HS-5 (cell line): ENCODE measurements around the gene SYTL2.

ENCODE experiments used
- DNase-seq: peaks from one replicate; pipeline ENCODE4 v3.0.0-alpha.2; 2012; ENCODE audit warnings: low read depth

SYTL2 gene

DNA sequence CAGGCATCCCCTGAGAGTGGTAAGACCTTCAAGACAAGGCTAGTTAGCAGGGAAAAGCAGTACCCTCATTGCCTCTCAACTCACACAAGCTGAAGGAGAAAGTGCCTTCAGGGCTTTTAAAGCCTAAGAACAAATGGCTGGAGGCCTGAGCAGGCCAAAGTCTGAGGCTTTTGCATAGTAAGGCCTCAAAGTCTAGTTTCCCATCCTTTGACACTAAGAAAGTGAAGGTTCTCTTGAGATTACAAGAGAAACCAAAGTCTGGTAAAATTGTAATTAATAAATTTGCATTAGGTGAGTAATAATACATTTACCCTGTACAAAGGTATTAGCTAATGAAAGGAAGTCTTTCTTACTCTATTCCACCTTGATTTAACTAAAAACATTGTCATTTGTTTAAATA lies 78.0 kb downstream of the SYTL2 start:
- DNase-seq: no peak

DNA sequence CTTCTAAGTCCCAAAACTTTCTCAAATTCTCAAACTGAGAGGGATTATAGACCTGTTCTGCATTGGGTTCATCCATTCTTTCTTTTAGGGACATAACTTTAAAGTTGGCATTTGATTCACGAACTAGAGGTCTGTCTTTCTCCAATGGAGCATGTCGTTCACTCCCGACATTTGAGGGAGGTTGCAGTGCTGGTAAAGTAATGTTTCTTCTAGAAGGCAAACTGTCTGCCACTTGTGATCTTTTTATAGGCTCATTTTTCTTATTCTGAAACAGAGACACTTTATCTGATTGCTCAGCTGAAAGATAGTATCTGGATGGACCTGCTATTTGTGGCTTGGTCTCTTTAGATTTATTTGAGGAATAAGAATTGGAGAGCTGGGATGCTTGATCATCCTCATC lies 84.6 kb downstream of the SYTL2 start:
- DNase-seq: no peak

DNA sequence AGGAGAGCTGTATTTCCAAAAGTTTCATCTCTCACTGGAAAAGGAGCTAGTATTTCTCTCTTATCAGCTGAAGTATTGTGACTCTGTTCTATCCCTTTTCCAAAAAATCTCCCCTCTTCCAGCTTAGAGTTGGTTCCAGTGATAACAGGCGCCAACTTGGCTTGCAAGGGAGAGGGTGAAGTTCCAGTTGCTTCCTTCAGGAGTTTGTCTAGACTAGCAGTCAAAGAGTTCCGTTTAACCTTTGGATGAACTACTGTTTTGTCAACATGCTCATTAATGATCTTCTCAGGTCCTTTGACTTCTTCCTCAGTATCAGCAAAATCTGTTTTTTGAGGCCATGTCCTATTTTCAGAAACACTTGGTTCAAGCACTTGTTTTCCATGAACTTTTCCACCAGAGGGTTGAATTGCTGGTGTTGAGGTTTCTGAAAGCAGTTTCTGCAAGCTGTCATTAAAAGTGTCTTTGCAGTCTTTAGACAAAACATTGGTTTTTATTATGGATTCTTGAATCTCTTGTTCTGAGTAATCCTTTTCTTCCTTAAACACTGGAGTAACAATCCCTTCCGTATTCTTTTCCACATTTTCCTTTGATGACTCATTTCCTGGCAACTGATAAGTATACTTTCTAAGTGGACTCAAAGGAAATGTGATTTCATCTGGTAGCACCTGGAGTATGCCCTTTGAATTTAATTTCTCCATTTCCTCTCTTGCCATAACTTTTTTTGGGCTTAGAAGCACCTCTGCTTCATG lies 85.3 kb downstream of the SYTL2 start:
- DNase-seq: peak; percentile 94

DNA sequence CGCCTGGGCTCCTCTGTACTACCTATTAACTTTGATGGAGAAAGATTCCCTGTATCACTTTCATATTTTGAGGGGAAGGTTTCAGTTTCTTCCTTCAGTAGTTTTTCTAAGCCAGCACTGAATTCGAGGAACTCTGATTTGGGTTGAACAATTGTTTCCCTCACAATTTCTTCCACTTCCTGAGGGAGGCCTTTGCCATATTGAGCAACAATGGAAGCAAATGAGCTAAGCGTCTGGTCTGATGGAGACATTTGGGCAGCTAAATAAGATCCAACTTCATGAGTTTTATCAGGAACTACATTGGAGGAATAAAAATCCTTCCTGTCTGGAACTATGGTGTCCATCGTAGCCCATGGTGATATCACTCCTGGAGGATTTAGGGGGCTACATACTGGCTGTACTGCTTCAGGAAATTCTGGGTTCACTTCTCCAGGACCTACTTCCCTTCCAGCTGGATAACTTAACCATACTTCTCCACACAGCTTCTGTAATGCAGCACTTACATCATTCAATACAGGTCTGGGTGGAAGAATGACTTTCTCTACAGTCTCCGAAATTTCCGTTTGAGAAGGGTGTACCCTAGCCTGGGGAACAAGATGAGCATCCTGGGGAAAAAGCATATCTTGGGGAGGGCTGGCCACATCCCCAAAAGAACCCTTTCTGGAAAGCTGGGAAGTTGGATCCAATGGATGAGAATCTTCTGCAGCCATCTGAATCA lies 86.0 kb downstream of the SYTL2 start:
- DNase-seq: no peak

DNA sequence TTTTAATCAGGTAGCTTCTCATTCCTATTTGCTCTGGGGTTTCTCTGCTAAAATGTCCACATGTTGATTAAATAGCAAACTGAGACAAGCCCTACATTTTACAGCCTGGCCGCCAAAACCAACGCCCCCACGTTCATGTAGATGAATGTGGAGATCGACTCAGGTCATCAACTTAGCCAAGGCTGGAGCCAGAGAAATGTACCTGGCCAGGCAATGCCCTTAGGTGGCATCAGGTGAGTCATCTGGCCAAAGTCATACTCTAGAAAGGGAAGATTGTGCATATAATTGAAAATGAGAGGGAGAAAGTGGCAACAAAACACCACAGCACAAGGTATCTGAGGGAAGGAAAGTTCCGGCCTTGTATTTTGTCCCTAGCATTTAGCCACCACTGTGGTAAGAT lies 87.9 kb downstream of the SYTL2 start:
- no peak for DNase-seq

DNA sequence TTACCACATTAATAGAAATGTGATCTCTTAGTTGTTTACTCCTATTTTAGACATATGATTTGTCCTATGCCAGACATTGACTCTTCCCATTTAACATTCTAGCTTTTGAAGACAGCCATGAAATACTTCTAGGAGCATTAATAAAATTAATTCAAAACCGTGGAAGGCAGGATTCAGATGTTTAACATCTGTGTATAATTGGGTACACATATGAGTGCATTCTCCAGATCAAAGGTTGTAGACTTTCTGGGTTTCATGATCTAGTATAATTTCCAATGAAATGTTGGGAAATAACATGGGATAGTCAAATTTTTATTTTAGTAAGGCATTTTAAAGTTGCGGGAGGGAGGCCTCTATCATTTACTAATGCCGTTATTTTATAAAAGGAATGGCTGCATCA lies 89.8 kb downstream of the SYTL2 start:
- DNase-seq: no peak

DNA sequence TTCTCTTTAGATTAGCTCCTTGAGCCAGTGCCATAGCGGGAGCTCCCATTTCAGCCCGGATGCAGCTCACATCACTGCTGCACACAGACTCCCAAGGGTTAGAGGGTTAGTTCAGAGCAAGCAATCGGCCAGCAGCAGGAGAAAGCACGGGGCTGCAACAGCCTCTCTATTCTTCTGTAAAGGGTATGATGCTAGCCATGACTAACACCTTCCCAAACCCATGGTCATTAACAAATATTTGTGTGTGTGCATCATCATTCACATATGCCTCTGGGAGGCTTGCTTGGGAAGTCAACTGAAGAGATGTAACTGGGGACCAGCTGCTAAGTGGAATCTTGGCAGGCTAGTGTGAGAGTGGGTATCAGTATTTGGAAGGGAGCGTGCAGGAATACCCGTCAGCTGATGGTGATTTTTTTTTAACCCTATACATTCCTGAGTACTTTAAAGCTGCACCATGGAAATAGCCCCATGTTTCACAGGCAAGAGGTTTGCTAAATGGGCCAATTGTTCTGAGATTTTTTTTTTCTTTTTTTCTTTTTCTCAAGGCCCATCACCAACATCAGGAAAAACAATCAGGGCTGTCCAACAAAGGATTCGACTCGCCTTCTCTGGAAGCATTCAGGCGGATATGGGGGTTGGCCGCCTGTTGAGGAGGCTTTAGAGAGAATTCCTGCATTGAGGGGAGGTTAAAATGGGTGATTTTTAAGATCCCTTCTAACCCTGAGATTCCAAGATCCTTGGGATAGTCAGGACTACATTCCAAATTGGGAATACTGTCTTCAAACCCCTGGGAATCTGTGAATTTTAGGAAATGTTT lies 91.7 kb downstream of the SYTL2 start:
- peak; percentile 99 for DNase-seq

DNA sequence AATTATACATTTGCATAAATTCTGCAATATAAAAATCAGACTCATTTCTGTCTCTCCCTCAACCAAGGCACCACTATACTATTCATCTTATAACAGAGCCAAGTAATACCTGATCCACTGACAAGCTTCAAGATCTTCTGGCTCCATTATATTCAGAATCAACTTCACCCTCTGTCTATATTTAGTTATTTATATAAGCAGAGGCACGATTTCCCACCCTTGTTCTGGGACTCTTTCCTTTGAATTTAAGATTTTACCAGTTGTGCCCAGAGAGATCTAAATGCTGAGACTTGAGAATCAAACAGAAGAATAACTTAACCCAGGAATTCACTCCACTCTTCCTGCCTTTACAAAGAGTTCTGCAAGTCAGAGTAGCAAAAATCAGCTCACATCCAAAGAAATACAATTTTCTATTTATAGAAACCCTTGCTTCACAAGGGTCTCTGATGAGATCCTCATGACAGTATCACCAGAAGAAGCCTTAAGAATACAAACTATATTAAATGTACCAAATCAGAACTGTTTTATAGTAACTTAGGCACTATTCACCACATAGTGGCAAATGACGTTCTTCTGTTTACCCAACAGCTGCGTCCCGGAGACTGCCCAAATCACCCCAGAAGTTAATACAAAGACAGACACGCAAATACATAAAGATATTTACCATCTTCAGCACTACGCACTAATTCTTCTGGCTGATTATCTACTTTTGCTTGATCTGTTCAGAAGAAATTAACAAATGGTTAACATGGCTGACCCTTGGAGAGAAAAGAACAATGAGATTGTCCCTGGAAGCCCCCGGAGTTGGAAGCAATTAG lies 92.6 kb downstream of the SYTL2 start:
- DNase-seq: no peak

DNA sequence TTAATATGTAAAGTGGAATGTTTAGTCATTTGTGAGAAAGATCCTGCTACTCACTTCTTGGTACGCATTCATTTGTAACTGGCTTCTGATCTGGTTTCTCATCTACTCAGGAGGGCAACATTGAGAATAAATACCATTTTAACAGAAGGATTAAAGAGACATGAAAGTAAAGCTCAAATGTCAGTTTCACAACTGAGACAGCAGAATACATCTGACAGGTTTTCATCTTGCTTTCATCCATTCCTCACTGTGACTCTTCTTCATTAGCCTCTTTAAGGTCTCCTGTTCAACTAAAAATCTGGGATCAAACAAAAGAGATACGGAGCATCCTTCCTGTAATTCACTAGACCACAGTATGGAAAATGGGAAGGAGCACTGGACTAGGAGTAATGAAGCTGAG lies 93.5 kb downstream of the SYTL2 start:
- no peak for DNase-seq

DNA sequence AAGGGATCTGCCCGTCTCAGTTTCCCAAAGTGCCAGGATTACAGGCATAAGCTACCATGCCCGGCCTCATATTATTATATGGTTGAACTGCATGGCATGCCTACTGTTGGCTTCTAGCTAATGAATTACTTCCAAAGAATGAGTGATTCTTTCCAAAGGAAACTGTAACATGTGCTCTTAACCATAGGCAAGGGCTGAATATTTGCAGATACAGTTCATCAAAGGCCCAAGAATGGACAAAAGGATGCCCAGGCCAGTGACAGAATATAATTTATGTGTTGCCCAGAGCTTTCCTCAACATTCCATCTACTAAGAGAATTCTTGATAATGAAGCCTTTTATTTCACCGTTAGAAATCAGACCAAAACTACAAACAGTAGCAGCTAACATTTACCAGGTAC lies 98.0 kb downstream of the SYTL2 start:
- DNase-seq: no peak

DNA sequence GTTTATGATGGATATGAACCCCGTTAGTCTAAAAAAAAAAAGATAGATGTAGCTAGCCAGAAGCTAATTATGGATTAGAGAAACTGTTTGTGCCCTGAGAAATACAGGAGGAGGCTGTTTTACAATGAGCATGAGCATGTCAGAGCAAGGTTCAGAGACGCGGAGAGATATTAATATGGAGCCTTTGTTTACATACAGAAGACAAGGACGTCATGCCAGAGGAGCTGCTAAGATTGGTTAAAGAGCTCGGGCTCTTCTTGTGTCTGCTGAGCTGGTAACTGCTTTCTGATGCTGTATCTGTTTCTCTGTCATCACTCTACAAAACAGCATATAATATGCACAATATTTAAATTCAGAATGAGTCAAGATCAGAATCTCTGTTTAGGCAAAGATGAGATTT lies 100.0 kb downstream of the SYTL2 start:
- no peak for DNase-seq

DNA sequence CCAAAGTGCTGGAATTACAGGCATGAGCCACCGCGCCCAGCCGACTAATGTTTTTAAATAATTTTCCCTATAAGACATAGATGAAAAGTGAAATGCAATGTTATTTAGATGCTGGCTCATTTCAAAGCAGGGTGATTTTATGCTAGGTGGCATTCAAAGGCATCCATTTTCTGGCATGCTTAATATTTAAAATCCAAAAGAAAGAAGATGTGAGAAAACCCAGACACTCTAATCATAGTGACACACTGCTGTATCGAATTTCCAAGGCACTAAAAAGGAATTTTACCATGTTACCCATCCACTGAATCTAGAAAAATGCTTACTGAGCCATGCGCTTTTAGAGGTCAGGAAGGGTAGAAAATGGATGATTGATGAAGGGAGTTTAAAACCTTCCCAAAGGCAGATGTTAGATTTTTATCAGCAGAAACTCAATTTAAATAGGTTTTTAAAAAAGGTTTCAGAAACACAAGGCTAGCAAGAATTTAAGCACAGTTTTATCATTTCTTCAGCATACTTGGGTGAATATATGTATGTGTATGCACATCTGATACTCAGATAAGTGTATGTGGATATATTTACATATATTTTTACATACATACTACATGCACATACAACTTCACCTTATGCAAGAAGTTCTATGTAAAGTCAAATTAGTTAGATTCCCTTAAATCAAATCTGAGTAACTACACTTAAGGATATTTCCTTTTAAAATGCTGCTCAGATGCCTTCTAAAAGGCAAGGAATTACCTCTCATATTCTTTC lies 100.8 kb downstream of the SYTL2 start:
- DNase-seq: no peak

DNA sequence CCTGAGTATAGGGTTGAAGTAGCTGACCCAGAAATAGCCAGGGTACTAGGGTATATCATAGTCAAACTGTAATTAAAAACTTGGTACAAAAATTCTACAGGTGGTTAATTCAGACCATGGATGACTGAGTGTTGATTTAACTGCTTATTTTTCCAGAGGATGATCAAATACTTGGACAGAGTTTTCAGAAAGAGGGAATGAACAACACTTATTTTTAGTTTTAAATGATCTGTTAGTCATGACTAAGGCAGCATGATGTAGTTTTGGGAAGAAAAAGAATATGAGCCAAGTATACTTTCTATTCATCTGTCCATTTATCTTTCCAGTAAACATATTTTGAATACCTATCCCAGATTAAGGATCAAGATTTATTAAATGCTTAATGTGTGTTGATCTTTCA lies 105.1 kb downstream of the SYTL2 start:
- no peak for DNase-seq

DNA sequence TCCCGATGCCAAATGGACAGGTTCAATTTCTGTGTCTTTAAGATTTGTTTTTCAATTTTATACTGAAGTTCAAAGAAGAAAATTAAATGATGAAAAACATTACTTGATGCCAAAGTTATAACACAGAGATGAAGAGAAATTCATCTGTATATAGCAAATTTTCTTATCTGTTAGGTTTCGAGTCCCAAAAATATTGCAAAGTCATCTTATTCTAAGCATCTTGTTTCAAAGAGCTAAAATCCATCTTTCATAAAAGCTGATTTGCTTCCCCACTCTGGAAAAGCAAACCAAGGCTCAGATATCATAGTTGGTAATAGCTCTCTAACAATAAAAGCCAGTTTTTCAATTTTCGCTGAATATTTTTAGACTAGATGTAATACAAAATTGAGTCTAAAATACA lies 106.0 kb downstream of the SYTL2 start:
- no peak for DNase-seq

DNA sequence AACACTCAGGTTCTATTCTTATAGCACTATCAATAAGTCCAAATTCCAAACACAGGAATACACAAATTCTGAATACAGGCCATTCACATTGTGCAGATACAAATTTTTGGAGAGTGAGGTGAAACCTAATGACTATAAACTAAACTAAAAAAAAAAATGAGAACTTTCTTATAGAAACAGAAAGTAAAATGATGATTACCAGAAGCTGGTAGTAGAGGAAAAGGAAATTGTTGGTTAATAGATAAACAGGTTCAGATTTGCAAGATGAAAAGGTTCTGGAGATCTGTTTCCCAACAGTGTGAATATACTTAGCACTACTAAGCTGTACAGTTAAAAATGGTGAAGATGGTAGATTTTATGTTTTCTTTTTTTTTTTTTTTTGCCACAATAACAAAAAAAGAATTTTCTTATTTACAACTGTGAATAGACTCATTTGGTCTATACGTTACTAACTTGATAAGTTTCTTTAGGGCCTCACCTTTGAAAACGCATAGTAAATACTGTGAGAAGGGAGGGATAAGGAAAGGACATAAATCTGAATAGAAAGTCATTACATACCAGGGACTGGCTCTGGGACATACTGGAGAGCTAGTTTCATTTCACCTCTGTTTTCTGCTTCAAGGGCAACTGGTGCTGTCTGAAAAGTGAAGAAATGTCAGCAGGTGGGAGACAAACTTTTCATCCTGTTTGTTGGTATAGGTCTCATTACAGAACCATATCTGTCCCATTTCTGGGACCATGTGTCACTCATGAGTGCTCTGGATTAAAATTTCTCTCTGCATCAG lies 110.8 kb downstream of the SYTL2 start:
- DNase-seq: no peak

DNA sequence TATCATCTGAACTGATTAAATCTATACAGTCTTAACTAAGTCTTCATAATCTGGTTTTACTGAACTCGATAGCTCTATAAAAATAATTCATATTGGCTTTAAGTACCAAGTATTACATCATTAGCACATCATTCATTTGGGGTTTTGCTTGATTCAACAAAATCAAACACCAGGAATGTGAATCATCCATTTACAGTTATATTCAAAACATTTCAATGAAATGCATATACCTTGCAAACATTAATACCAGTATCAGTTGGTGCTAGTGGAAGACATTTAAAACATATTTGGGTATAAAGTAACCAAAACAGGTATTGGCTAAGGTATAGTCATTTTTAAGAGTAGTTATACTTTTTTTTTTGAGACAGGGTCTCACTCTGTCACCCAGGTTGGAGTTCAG lies 112.7 kb downstream of the SYTL2 start:
- no peak for DNase-seq

DNA sequence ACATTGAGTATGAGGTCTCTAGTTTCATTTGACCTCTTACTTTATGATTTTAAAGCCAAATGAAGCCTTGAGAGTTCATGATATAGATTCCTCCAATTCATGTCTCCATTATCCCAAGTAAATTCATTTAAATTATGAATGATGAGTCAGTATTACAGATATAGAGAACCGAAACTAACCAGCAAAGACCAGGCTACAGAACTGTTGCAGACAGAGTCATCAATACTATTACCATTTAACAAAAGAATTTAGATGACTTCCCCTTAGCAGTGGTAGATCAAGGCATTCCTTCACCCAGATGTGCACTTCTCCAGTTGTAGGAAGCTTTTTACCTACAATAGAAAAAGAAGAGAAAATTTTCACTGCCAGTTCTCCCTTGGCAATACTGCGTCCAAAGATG lies 113.2 kb downstream of the SYTL2 start:
- no peak for DNase-seq

DNA sequence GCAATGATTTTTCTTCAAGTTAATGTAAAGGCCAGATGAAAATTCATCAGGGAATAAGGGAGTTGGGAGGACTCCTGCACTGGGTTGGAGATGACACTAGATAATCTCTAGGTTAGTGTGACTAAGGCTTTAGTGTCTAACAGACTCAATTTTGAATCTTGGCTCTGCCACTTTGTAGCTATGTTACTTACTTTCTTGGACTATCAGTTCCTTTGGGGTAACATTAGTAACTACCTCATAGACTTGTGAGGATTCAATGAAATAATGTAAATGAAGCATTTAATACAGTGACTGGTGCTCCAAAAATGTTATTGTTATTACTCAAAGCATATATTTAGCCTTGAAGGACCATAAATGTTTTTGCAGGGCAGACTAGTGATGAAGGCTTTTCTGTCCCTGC lies 115.4 kb downstream of the SYTL2 start:
- no peak for DNase-seq

DNA sequence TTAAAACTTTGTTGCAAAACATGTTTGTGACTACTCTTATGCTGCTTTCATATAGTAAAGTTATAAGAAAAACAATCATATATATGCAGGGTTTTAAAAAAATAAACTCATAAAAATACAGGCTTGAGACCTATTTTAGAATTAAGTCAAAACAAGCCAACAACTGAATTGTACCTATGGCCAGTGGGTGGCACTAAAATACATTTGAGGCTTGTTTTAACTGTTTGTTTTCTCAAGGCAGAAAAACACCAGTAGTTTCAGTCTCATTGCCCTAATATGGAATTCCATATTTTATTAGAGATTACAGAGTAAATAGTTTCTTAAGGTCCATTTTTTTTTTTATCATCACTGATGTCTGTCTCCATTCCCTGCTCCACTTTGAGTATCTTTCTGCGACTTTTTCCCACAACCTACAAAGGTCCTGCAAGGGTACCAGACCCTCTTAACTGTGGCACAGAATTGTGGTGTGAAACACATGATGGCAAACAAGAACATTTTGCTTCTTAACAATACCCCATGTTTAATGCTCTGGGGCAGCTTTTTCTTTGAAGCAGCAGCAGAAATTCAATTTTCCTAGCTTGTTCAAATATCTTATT lies 116.5 kb downstream of the SYTL2 start:
- DNase-seq: no peak

DNA sequence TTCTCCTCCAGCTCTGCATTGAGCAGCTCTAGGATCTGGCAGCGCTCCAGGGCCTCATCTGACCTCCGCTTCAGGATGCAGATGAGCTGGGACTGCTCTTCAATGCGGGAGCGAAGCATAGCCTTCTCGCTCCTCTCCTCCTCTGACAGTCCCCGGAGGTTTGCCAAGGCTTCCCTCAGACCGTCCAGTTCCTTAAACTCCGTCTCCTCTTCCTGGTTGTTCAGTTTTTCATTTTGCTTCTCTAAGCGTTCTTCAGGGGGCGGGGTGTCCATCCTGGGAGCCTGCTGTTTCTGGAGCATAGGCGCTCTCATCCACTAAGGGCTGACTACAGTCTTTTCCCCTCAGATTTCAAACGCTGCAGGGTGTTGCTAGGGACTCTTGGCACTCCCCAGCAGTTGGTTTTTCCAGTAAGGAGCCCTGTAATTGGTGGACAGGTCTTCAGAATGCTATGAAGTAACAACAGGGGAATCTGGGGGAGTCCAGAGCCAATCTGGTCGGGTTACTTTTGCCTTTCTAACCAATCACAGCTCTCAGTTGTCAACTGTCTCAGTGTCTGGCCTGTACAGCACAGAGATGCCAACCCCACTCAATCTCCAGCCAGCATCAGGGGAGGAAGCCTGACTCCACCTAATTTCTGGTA lies 125.0 kb downstream of the SYTL2 start, which contains the start of gene CCDC89:
Gene CCDC89, minus strand, starts transcription at position 376 of the 640 bp plus-strand sequence. Its CDS starts 65 bp downstream, at position 311.
- DNase-seq: no peak
